ENCODE data around the gene COL15A1.

DNA sequence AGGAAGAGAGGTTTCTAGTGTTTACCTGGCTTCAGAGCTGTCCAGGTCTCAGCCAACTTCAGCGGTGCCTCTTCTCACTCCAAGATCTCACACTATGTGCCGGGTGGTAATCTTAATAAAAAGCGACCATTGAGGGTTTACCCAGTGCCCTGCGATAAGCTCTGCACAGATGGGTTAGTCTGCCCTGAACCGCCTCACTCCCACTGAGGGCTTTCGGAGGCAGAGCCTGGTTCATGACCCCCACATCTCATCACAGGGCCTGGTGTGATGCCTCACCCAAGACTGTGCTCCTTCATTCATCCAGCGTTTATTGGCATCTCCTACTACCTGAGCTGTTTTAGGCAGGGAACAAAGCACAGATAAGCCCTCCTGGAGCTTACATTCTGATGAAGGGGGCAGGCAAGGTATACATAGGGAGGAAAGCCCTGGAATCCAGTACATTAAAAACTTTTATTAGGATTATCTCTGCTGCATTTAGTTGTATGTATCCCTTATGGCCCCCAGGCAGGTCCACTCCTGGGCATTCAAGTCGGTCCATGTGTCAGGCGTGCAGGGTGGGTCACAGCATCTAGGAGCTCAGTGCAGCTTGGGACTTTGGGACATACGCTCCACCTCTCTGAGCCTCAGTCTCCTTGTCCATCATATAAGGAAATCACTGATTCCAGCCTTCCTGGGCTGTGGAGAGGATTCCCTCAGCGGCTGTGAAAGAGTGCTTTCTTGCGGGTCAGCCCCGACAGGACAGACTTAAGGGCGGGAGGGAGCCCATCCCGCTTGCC, 613 bp upstream of the COL15A1 start:
- TF ChIP-seq, protein P1, sequence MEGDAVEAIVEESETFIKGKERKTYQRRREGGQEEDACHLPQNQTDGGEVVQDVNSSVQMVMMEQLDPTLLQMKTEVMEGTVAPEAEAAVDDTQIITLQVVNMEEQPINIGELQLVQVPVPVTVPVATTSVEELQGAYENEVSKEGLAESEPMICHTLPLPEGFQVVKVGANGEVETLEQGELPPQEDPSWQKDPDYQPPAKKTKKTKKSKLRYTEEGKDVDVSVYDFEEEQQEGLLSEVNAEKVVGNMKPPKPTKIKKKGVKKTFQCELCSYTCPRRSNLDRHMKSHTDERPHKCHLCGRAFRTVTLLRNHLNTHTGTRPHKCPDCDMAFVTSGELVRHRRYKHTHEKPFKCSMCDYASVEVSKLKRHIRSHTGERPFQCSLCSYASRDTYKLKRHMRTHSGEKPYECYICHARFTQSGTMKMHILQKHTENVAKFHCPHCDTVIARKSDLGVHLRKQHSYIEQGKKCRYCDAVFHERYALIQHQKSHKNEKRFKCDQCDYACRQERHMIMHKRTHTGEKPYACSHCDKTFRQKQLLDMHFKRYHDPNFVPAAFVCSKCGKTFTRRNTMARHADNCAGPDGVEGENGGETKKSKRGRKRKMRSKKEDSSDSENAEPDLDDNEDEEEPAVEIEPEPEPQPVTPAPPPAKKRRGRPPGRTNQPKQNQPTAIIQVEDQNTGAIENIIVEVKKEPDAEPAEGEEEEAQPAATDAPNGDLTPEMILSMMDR (IDR thresholded peaks at IDR 0.05; ENCODE audit: control extremely low read depth in 1 of 3, insufficient read depth in 1 of 3, low read depth in 1 of 3, low read length in 3 of 3) = no peak
- TF ChIP-seq, protein P2, sequence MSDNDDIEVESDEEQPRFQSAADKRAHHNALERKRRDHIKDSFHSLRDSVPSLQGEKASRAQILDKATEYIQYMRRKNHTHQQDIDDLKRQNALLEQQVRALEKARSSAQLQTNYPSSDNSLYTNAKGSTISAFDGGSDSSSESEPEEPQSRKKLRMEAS (IDR thresholded peaks at IDR 0.05) = no peak
- TF ChIP-seq POLR2A (IDR thresholded peaks at IDR 0.05; ENCODE audit: control extremely low read depth in 1 of 2, low read depth in 2 of 2, low read length in 2 of 2) (no peak), RFX5 (IDR thresholded peaks at IDR 0.05; ENCODE audit: borderline replicate concordance, low read depth, low read length) (no peak), NRF1 (IDR thresholded peaks at IDR 0.05; ENCODE audit: low read depth, low read length) (no peak), EP300 (IDR thresholded peaks at IDR 0.05; ENCODE audit: borderline replicate concordance in 1 of 2, low read depth in 2 of 2, low read length in 2 of 2) (no peak), CEBPB (IDR thresholded peaks at IDR 0.05; ENCODE audit: low read depth, low read length) (no peak), MAFK (IDR thresholded peaks at IDR 0.05; ENCODE audit: low read depth, low read length) (no peak), SP1 (IDR thresholded peaks at IDR 0.05; ENCODE audit: low read depth, low read length) (no peak)
- TF ChIP-seq, protein P3, sequence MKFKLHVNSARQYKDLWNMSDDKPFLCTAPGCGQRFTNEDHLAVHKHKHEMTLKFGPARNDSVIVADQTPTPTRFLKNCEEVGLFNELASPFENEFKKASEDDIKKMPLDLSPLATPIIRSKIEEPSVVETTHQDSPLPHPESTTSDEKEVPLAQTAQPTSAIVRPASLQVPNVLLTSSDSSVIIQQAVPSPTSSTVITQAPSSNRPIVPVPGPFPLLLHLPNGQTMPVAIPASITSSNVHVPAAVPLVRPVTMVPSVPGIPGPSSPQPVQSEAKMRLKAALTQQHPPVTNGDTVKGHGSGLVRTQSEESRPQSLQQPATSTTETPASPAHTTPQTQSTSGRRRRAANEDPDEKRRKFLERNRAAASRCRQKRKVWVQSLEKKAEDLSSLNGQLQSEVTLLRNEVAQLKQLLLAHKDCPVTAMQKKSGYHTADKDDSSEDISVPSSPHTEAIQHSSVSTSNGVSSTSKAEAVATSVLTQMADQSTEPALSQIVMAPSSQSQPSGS (IDR thresholded peaks at IDR 0.05; ENCODE audit: low read length) = no peak
- TF ChIP-seq, protein P4, sequence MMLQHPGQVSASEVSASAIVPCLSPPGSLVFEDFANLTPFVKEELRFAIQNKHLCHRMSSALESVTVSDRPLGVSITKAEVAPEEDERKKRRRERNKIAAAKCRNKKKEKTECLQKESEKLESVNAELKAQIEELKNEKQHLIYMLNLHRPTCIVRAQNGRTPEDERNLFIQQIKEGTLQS (IDR thresholded peaks at IDR 0.05; ENCODE audit: insufficient read depth, low read depth, low read length) = no peak
- TF ChIP-seq, protein P5, sequence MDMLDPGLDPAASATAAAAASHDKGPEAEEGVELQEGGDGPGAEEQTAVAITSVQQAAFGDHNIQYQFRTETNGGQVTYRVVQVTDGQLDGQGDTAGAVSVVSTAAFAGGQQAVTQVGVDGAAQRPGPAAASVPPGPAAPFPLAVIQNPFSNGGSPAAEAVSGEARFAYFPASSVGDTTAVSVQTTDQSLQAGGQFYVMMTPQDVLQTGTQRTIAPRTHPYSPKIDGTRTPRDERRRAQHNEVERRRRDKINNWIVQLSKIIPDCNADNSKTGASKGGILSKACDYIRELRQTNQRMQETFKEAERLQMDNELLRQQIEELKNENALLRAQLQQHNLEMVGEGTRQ (IDR thresholded peaks at IDR 0.05; ENCODE audit: low read length) = no peak

All from H1 (cell line).